Measurements from ENCODE around the gene SAMD3. TPM values are rescaled to one million over a fixed set of nuclear protein-coding genes. Genes with fewer than 3 reads are reported as not detected.
"Not testable (repeated sequence)": the region's sequence is repeated elsewhere in the genome, so short reads cannot be mapped to it uniquely, and the experiment has no call there.

SAMD3 gene
- total RNA-seq, 1 donor from 2014 or later, result 9.1 TPM

GRCh38 chr6:130212215-130212874, 10.4 kb downstream of the SAMD3 start:
- no peak for DNase-seq (ENCODE audit: low spot score)

DNA sequence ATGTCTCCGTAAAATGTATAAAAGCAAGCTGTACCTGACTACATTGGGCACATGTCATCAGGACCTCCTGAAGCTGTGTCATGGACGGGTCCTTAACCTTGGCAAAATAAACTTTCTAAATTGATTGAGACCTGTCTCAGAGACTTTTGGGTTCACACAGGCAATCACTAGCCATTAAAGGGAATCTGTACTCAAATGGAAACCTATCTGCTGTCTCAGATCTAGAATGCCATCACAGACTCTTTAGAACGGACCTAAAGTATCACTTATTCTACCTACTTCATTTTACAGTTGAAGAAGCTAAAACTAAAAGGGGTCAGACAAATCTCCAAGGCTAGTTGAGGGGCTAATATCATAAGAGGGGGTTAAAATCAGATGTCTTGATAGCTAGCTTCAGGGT, 11.1 kb downstream of the SAMD3 start:
- no peak for DNase-seq (ENCODE audit: low spot score)

DNA sequence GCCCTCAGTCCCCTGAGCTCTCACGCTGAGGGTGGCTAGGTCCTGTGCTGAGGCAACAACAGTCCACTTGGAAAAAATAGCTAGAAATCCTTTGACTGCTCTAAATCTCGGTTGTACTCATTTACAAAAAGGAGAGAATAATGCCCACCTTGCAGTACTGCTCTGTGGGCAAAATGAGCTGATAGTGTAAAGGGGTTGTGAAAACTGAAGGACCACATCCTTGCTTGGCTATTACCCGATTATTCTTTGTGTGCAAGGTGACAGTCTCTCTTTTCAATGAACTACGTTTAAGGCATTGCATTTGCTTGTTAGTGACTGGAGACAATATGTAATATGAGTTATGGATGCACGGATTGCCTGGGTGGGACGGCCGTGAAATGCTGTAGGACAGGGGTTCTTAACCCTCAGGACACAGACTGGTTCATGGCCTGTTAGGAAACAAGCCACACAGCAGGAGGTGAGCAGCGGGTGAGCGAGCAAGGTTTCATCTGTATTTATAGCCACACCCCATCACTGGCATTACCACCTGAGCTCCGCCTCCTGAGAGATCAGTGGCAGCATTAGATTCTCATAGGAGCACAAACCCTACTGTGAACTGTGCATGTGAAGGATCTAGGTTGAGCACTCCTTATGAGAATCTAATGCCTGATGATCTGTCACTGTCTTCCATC, 14.6 kb downstream of the SAMD3 start:
- no peak for DNase-seq (ENCODE audit: low spot score)

- no peak for DNase-seq (ENCODE audit: low spot score)
Measured at GRCh38 chr6:130206479-130206878, 16.3 kb downstream of the SAMD3 start.

DNA sequence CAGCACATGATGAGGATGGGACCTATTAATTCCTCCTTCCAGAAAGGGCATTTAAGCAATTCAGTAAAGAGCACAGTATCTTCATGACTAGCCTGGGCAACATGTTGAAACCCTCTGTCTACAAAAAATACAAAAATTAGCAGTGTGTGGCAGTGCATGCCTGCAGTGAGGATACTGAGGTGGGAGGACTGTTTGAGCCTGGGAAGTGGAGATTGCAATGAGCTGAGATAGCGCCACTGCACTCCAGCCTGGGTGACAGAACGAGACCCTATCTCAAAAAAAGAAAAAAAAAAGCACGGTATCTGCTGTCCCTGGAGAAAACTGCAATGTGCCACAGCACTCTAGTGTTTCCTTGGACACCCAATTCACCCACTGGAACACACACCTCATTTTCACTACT, 18.4 kb downstream of the SAMD3 start:
- no peak for DNase-seq (ENCODE audit: low spot score)

DNA sequence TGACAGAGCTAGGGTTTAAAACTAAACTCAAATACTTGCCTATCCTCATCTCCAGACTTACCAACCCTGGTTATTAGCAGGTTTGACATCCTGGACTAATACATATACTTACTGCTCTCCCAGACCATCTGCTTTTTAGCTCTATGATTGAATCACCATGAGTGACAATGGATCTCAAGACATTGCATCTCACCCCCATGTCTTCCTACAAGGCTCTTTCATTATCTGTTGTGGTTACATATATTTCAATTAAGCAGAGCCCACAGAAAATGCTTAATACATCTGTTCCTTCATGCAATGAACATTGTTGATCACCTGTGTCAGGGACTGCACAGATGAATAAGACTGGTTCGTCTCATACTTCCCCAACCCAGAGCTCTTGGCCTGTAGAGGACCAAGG, 19.4 kb downstream of the SAMD3 start:
- no peak for DNase-seq (ENCODE audit: low spot score)

DNA sequence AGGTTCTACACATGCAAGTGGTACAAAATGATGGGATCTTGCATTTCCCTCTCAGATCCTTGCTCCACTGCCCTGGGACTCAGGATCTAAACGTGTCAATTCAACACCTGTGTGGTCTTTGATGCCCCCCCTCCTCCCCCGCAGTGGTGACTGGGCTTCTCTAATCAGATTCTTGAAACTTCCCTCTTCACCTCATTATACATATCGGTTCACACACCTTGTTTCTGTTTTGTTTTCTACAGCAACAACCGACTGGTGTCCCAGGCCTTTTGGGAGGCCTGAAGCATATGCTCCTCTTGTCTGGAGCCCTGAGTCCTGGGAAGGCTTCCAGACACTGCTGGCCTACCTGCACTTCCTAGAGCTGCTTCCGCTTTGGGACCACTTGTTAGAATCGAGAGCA, 20.0 kb downstream of the SAMD3 start:
- no peak for DNase-seq (ENCODE audit: low spot score)

GRCh38 chr6:130200020-130200419, 22.7 kb downstream of the SAMD3 start:
- DNase-seq (ENCODE audit: low spot score), result no peak

DNA sequence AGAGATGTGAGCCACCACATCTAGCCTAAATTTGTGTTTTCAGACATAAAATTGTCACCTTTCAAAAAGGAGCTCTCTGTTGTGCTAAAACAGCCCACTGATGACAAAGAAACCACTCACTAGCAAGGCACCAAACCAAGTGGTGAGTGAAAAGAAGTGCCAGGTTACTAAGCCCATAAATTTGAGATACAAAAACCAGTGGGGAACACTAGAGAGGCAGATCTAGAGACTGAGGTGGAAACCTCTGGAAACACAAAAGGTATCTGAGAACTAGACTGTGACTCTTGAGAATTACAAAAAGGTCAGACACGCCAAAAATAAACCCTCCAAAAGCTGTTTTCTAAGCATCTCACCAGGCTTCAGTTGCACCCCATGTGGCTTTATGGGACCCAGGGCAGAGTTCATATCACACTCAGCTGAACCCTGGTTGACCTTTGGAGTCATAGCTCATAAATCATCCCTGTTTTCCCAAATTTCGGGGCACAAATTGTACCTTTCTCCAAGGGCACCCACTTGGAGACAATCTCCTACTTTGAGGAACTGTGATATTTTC, 24.2 kb downstream of the SAMD3 start:
- DNase-seq (ENCODE audit: low spot score), result no peak

DNA sequence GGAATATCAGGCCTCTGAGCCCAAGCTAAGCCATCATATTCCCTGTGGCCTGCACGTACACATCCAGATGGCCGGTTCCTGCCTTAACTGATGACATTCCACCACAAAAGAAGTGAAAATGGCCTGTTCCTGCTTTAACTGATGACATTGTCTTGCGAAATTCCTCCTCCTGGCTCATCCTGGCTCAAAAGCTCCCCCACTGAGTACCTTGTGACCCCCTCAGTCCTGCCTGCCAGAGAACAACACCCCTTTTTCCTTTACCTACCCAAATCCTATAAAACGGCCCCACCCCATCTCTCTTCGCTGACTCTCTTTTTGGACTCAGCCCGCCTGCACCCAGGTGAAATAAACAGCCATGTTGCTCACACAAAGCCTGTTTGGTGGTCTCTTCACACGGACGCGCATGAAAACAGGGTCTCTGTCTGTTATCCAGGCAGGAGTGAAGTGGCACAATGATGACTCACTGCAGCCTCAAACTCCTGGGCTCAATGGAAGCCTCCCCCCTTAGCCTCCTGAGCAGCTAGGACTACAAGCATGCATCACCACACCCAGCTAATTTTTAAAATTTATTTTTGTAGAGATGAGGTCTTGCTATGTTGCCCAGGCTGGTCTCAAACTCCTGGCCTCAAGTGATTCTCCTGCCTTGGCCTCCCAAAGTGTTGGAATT, 24.8 kb downstream of the SAMD3 start:
- not testable (repeated sequence) for DNase-seq (ENCODE audit: low spot score)

DNA sequence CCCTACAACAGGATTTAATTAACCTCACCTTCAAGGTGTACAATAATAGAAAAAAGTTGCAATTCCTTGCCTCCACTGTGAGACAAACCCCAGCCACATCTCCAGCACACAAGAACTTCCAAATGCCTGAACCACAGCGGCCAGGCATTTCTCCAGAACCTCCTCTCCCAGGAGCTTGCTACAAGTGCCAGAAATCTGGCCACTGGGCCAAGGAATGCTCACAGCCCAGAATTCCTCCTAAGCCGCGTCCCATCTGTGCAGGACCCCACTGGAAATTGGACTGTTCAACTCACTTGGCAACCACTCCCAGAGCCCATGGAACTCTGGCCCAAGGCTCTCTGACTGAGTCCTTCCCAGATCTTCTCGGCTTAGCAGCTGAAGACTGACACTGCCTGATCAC, 28.3 kb downstream of the SAMD3 start:
- not testable (repeated sequence) for DNase-seq (ENCODE audit: low spot score)

DNA sequence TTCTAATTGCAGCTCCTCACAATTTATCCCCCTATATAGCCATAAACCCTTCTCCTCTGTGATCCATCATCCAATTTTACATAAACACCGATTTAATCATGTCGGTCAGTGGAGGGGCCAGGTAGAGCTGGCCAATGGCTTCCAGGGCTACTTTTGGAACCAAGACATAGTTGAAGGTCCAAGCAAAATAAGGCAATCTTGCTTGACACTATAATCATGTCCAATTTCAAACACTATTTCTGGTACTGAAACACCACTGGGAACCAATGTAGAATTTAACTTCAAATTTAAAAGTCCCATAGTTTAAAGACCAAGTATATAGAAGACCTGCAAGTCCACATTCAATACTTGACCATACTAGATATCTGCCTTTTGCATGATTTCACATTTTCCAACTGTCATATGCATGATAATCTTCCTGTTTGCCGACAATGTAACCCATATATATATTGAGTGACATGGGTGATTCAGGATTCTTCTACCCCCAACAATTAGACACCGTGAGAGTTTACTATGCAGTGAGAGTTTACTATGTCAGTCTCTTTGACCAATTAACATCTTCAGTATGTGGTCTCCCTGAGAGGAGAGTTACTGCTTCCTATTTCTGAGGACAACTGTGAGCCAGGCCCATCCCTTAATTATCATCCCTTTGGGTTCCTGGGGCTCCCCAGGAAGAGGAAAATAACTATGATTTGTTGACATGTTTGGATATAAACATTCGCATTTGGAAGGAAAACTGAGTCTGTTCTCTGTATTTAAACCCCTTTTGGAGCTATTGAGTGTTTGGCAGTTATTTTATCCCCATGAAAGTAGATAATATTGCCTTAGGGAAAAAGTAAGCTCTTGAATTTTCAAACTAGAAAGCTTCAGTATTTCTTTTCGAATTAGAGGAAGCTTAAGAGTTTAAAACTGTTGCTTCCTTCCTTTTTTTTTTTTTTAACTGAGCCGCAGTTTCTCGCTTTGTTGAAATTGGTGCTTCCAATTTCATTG, 31.8 kb downstream of the SAMD3 start:
- DNase-seq (ENCODE audit: low spot score), result no peak

GRCh38 chr6:130189531-130190397, 33.0 kb downstream of the SAMD3 start:
- DNase-seq (ENCODE audit: low spot score), result no peak

DNA sequence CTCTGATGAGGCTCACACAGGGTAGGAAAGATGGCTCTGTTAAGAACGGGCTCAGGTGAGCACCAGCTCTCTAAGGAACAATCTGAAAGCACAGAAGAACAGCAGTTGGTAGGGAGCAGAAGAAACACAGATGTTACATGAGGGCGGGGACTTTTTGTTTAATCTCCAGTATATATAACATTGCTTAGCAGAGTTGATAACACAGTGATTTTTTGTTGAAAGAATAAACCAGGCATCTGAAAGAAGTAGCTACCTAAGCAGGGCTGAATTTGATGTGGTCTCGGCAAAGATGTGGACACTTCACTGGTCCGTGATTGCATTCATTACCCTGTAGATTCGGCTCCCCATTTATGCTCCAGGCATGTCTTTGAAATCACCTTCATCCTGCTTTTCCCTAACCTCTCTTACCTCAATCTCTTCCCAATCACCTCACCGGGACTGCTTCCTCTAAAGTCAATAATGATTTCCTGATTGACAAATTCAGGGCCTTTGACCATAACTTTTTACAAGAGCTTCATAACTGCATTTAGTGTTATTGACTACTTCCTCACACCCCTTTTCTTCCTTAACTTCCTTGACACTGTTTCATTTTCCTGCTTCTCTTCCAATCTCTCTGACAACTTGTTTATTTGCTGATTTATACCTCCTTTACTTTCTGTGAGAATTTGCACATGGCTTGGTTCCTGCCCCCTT, 34.4 kb downstream of the SAMD3 start:
- DNase-seq (ENCODE audit: low spot score), result no peak

GRCh38 chr6:130187335-130188206, 35.2 kb downstream of the SAMD3 start:
- DNase-seq (ENCODE audit: low spot score), result no peak

DNA sequence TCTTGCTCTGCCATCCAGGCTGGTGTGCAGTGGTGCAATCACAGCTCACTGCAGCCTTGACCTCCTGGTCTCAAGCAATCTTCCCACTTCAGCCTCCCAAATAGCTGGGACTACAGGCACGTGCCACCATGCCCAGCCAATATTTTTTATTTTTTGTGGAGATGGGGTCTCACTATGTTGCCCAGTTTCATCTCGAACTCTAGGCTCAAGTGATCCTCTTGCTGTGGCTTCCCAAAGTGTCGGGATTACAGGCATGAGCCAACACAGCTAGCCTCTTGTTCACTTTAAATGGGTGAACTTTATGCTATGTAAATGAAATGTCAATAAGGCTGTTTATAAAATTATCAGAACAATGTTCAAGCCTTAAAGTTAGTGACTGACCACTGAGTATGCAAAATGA, 37.1 kb downstream of the SAMD3 start:
- no peak for DNase-seq (ENCODE audit: low spot score)

- no peak for DNase-seq (ENCODE audit: low spot score)
Measured at GRCh38 chr6:130183271-130184222, 39.2 kb downstream of the SAMD3 start.

DNA sequence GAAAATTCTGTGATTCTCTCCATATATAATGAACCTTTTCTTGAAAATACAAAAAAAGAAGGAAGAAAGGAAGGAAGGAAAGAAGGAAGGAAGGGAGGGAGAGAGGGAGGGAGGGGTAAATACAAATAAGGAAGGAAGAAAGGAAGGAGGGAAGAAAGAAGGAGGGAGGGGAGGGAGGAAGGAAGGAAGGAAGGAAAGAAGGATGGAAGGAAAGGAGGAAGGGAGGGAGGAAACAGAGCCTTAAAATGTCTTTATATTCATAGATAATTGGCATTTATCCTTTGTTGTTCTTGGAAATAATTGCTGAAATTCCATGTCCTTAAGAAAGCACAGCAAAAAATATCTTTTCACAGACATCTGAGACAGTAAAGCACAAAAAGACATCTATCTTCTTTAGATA, 40.3 kb downstream of the SAMD3 start:
- DNase-seq (ENCODE audit: low spot score), result no peak

Measured in umbilical cord (tissue), 2 donors.